ENCODE results near the gene STK16.
A peak's percentile ranks its signal among the peaks of the same experiment; 100 is the strongest.
"Not testable (repeated sequence)": the region's sequence is repeated elsewhere in the genome, so short reads cannot be mapped to it uniquely, and the experiment has no call there.

STK16 gene

GRCh38 chr2:219245148-219245898 lies at the start of gene STK16, which contains the start of gene GLB1L:
Gene STK16, plus strand, starts transcription at chr2:219245479. Its CDS starts 521 bp downstream, at chr2:219246000.
Gene GLB1L, minus strand, starts transcription at chr2:219245444. Its CDS starts 1,871 bp downstream, at chr2:219243573.
- peak; percentile 91 for DNase-seq

GRCh38 chr2:219197388-219197787 lies 47.9 kb upstream of the STK16 start:
- no peak for DNase-seq

GRCh38 chr2:219198974-219199373 lies 46.3 kb upstream of the STK16 start:
- no peak for DNase-seq

- DNase-seq, result no peak
Measured at GRCh38 chr2:219199470-219200211, 45.6 kb upstream of the STK16 start.

GRCh38 chr2:219200502-219201326 lies 44.6 kb upstream of the STK16 start:
- DNase-seq, result not testable (repeated sequence)

DNA sequence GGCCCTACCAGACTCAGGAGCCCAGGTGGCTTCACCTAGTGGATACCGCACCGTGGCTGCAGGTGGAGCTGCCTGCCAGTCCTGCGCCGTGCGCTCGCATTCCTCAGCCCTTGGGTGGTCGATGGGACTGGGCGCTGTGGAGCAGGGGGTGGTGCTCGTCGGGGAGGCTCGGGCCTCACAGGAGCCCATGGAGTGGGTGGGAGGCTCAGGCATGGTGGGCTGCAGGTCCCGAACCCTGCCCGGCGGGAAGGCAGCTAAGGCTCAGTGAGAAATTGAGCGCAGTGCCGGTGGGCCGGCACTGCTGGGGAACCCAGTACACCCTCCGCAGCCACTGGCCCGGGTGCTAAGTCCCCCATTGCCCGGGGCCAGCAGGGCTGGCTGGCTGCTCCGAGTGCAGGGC lies 43.9 kb upstream of the STK16 start:
- DNase-seq, result not testable (repeated sequence)

DNA sequence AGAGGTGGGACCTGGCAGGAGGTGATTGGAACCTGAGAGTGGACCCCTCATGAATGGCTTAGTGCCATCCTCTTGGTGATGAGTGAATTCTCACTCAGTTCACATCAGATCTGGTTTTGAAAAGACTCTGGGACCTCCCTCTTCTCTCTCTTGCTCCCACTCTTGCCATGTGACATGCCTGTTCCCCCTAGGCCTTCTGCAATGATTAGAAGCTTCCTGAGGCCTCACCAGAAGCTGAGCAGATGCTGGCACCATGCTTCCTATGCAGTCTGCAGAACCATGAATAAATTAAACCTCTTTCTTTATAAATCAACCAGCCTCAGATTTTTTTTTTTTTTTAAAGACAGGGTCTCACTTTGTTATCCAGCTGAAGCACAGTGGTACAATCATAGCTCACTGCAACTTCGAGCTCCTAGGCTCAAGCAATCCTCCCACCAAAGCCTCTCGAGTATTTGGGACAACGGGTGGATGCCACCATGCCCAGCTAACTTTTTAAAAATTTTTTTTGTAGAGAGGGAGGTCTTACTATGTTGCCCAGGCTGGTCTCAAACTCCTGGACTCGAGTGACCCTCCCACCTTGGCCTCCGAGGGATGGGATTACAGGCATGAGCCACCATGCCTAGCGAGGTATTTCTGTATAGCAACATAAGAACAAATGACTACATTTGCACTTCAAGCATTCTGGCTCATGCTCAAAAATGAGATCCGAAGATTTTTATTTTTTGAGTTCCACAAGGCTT lies 40.7 kb upstream of the STK16 start:
- DNase-seq, result no peak

GRCh38 chr2:219205165-219205538 lies 40.1 kb upstream of the STK16 start:
- no peak for DNase-seq

DNA sequence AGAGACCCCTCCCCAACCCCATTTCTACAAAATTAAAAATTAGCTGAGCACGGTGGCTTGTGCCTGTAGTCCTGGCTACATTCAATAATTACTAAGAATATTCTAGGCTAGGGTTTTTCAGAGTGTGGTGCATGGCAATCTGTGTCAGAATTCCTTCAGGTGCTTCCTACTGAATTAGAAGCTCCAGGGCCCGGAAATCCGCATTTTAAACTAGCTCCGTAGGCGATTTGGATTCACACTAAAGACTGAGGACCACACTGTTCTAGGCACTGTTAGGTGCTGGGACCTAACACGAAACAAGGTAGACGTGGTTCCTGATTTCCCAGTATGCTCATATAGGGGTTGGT lies 39.3 kb upstream of the STK16 start:
- no peak for DNase-seq

DNA sequence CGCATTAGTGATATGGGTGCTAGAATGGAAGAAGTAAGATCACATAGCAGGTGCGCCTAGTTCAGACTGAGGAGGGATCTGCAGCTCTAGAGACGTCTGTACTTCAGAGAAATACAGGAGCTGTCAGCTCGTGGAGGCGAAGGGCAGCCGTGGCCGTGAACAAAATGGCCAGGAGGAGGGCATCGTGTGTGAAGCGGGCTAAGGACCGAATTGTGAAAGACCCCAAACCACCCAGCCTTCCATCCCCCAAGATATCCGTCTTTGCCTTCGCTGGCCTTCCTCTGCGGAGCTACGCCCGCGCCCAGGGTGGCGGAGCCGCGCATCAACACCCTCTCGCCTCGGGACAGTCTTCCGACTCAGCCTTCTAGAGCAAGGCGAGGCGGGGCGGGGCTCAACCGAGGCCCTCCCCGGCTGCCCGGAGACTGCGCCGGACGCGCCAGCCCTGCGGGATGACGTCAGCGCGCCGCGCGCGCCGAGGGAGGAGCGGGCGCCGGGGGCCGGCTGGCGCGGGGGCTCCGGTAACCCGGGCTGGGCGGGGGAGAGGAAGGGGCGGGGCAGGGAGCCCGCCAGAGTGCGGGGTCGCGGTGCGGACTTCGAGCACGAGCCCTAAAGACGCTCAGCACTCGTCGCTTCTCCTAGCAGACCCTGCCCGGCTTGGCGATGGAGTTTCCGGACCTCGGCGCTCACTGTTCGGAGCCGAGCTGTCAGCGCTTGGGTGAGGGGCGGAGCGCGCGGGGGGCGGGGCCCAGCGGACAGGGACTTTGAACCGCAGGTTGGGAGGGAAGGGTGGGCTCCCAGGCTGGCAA lies 38.7 kb upstream of the STK16 start, which contains the start of gene ZFAND2B:
Gene ZFAND2B (plus strand): TSS at position 455 of the 806 bp plus-strand sequence. CDS start 206 bp downstream, at position 661.
- DNase-seq, result peak; percentile 94

DNA sequence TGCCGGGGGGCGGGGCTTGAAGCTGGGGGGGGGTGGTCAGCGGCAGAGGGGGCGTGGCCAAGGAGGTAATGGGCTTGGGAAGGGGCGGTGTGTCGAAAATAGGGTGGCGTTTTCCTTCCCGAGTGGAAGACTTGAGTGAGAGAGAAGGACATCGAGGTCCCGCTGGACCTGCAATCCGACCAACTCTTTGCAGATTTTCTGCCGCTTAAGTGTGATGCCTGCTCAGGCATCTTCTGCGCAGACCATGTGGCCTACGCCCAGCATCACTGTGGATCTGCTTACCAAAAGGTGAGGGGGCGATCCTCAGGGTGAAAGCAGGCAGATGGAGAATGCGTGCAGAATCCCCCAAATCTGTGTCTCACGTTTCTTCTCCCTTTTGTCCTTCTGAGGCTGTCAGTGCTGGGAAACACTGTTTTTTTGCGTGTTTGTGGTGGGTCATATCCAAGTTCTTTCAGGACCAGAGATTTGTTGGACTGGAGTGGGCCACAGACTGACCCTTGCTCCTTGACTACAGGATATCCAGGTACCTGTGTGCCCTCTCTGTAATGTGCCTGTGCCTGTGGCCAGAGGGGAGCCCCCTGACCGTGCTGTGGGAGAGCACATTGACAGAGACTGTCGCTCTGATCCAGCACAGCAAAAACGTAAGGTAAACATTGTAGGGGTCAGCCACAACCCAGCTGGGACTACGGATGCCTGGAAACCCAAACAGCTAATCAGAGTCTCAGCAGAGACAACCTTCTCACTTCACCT lies 38.0 kb upstream of the STK16 start:
- DNase-seq, result no peak

DNA sequence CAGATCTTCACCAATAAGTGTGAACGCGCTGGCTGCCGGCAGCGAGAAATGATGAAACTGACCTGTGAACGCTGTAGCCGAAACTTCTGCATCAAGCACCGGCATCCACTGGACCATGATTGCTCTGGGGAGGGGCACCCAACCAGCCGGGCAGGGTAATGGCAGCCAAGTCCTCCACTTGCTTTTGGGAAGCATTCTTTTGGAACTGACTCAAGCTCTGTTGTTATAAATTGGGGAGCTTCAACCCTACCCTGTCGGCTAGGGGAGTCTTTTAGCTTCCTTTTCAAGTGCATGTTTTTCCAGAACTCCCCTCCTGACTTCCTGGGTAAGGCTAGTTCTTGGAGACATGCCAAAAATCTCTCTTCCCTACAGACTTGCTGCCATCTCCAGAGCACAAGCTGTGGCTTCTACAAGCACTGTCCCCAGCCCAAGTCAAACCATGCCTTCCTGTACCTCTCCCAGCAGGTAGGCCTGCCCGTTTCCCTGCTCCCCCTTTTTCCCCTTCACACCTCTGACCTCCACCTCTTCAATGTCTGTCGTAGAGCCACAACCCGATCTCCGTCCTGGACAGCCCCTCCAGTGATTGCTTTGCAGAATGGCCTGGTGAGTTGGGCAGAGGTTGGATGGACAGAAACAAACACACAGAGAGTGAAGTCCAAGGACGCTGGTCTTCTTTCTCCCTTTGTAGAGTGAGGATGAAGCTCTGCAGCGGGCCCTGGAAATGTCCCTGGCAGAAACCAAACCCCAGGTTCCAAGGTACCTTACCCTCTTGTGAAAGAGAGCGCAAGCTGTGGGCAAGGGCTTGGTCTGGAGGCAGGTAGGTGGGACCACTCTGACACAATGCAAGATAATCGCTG lies 37.2 kb upstream of the STK16 start:
- peak; percentile 34 for DNase-seq

DNA sequence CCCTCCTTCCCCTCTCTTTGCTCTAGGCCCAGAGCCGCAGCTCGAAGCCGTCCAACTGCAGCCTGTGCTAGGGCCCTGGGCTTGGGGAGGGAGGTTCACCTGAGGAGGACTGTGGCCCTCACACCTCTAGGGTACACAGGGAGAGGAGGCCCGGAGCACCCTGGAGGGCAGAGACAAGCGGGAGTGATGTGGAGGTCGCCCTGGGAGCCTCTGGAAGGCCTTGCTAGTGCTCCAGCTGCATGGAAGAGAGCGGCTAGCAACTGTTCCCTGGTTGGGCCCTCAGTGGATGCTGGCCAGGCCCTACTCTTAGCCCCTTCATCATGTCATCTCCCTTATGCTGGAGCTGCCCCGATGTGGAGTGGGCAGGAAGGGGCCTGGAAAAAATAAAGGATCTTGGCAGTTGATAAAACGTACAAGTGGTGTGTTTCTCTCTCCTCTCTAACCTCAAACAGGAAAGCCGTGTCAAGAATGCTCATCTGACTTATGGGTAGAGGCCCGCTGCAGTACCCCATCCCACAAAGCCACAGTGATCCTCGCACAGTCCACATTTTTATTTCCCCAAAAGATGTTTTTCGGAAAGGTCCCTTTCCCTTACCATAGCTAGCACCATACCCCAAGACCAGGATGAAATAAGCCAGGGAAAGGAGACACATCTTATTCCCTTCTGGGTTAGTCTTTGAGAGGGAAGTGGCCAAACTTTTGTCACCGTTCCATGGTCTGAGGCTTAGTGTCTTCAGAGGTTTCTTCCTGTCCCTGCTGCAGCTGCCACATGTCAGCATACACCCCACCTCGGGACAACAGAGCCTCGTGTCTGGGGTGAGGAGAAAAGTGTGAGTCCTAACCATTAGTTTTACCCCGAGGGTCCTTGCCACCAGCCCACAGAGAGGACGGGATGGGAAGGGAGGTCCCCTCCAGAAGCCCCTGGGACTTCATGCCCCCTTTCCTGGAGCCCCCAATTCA lies 35.8 kb upstream of the STK16 start:
- DNase-seq, result no peak

DNA sequence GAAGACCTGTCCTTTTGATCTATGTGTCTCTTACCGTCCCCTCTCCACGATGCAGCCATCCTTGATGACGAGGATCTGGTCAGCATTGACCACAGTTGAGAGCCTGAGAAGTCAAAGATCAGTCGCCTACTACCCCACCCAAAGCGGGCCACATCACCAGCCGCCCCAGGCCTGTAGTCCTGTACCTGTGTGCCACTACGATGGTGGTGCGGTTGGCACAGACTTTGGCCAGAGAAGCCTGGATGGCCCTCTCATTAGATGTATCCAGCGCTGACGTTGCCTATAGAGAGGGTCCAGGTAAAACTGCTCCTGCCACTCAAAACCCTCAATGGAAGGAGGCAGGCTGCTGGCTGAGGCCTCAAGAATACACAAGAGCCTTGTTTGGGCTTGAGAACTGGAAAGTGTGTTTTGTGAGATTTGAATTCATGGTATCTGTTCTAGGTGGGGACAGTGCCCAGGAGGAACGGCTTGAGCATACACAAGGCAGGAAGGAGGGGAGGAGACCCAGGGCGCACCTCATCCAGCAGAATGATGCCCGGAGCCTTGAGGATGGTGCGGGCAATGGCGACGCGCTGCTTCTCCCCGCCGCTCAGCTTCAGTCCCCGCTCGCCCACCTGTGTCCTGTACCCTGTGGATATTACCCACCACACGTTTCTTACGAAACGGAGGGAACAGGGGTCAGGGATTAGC lies 34.9 kb upstream of the STK16 start:
- no peak for DNase-seq

DNA sequence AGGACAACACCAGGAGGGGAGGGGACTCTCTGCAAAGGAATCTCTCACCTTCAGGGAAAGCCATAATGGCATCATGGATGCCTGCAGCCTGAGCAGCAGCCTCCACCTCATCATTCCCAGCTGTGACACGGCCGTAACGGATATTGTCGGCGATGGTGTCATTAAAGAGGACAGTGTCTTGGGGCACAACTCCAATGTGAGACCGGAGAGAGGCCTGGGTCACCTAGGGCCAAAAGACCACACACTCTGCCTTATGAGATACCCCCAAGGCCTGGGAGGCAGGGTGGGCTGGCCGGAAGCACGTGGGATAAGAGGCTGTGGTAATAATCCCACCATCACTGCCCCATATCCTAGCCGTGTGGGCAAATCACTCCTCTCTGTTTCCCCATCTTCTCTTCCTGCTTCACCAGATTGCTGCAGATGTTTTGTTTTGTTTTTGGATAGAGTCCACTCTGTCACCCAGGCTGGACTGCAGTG lies 34.4 kb upstream of the STK16 start:
- DNase-seq, result no peak

GRCh38 chr2:219213026-219213415 lies 32.3 kb upstream of the STK16 start:
- no peak for DNase-seq

GRCh38 chr2:219213486-219214071 lies 31.7 kb upstream of the STK16 start:
- no peak for DNase-seq

- no peak for DNase-seq
Measured at GRCh38 chr2:219214141-219214540, 31.1 kb upstream of the STK16 start.
